ENCODE results near the gene USF2.

DNA sequence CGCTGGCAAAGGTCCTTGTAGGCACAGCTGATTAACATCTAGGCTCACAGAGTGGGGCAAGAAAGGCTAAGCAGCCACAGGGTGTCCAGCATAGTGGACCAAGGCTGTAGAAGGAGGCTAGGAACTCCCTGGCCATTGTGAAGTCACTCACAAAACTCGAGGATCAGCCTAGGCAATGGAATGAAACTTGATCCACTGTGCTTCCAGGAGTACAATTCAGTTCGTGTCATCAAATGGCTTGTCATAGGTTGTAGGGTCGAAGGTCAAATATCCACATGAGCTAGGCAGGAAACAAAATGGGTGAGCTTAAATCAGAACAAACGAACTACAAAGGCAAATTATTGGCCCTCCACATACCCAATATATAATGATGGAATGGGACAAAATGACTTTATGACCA is 35.9 kb upstream of the USF2 start:
- TF ChIP-seq POLR2A (IDR thresholded peaks at IDR 0.05) (no peak), CTCF (IDR thresholded peaks at IDR 0.05) (no peak), EP300 (IDR thresholded peaks at IDR 0.05) (no peak), POLR2AphosphoS5 (IDR thresholded peaks at IDR 0.05) (no peak)
